ENCODE data around the gene MRTFA.

- TF ChIP-seq POLR2A (IDR thresholded peaks at IDR 0.05) (no peak), CTCF (IDR thresholded peaks at IDR 0.05) (no peak)
These were observed 1.2 kb downstream of the MRTFA start for GRCh38 chr22:40635043-40635939.
